ENCODE data around the gene ARL3. TPM values are rescaled to one million over a fixed set of nuclear protein-coding genes. Genes with fewer than 3 reads are reported as not detected.

Gene ARL3
- total RNA-seq, 1 experiment from 2014 or later: 20.7 TPM

DNA sequence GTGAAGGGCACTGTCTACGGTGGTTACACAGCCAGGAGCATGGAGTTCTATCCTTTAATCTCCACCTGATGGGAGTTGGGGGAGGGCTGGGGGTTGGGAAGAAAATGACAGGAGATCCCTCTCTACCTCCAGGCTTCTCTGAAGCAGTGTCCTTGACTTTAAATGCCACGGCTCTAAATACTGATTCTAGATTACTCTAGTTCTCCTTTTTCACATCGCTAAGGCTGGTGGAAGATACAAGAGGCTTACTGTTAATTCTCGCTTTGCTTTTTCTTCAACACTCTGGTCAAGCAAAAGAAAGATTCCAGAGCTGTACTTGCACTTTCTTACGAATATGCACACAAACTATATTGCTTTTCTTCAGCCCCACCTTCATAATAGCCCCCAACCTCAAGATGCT is 30.5 kb downstream of the ARL3 start:
- in situ Hi-C loops (cut with HindIII; ENCODE audit: low pct_unique_long_range_greater_than_20kb, low sequenced_read_pairs) (no loop called here), intact Hi-C loops (cut with micrococcal nuclease; ENCODE audit: unreplicated experiment) (no loop called here)
- H3K27ac ChIP-seq (ENCODE audit: low read length): no peak overlapping the region
- ATAC-seq: no peak
- ChIA-PET POLR2A (no interaction called here), CTCF (no interaction called here)
- H3K27me3 ChIP-seq (ENCODE audit: control insufficient read depth, insufficient read depth, low read length): no peaks in the 10 kb centered on the region
- BruUV-seq (replicated peaks): TSS peak; percentile 50
- DNase-seq (ENCODE audit: low read depth, low spot score): no peak
- H3K4me3 ChIP-seq (ENCODE audit: low read depth in 2 of 2, low read length in 2 of 2): no peak overlapping the region
- H3K4me1 ChIP-seq (ENCODE audit: control insufficient read depth, insufficient read depth, low read length): no peaks in the 10 kb centered on the region
- no peaks in the 10 kb centered on the region for H3K9me3 ChIP-seq (ENCODE audit: control insufficient read depth, insufficient read depth, low read depth, low read length)
- no peak for TF ChIP-seq CTCF (IDR thresholded peaks at IDR 0.05)
- TF ChIP-seq TCF7L2 (IDR thresholded peaks at IDR 0.05; ENCODE audit: low read depth, low read length): no peak
- TF ChIP-seq, protein P1, sequence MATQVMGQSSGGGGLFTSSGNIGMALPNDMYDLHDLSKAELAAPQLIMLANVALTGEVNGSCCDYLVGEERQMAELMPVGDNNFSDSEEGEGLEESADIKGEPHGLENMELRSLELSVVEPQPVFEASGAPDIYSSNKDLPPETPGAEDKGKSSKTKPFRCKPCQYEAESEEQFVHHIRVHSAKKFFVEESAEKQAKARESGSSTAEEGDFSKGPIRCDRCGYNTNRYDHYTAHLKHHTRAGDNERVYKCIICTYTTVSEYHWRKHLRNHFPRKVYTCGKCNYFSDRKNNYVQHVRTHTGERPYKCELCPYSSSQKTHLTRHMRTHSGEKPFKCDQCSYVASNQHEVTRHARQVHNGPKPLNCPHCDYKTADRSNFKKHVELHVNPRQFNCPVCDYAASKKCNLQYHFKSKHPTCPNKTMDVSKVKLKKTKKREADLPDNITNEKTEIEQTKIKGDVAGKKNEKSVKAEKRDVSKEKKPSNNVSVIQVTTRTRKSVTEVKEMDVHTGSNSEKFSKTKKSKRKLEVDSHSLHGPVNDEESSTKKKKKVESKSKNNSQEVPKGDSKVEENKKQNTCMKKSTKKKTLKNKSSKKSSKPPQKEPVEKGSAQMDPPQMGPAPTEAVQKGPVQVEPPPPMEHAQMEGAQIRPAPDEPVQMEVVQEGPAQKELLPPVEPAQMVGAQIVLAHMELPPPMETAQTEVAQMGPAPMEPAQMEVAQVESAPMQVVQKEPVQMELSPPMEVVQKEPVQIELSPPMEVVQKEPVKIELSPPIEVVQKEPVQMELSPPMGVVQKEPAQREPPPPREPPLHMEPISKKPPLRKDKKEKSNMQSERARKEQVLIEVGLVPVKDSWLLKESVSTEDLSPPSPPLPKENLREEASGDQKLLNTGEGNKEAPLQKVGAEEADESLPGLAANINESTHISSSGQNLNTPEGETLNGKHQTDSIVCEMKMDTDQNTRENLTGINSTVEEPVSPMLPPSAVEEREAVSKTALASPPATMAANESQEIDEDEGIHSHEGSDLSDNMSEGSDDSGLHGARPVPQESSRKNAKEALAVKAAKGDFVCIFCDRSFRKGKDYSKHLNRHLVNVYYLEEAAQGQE (IDR thresholded peaks at IDR 0.05; ENCODE audit: insufficient read depth in 1 of 2, low read depth in 2 of 2, low read length in 1 of 2): no peak
- TF ChIP-seq POLR2AphosphoS5 (IDR thresholded peaks at IDR 0.05; ENCODE audit: low read depth, low read length): no peak
- TF ChIP-seq SIN3A (IDR thresholded peaks at IDR 0.05; ENCODE audit: borderline replicate concordance, insufficient read depth, low read depth, low read length): no peak
- no peaks in the 10 kb centered on the region for H3K36me3 ChIP-seq (ENCODE audit: control insufficient read depth, insufficient read depth, low read length)

- in situ Hi-C loops (cut with HindIII; ENCODE audit: low pct_unique_long_range_greater_than_20kb, low sequenced_read_pairs): no loop called here
- ChIA-PET CTCF (interaction anchor here (0.6 kb wide), 1 partner anchor 288 kb away, joined by 3 read pairs; no protein-coding TSS in a partner anchor), POLR2A (interaction anchor here (0.6 kb wide), 1 partner anchor 366 kb away, joined by 3 read pairs; no protein-coding TSS in a partner anchor)
- no peaks in the 10 kb centered on the region for H3K9me3 ChIP-seq (ENCODE audit: control insufficient read depth, insufficient read depth, low read depth, low read length)
- H3K36me3 ChIP-seq (ENCODE audit: control insufficient read depth, insufficient read depth, low read length): no peaks in the 10 kb centered on the region
- no peak overlapping the region for H3K4me3 ChIP-seq (ENCODE audit: low read depth in 2 of 2, low read length in 2 of 2)
- ATAC-seq (no peak), DNase-seq (ENCODE audit: low read depth, low spot score) (no peak)
- H3K27me3 ChIP-seq (ENCODE audit: control insufficient read depth, insufficient read depth, low read length): no peaks in the 10 kb centered on the region
- no peak overlapping the region for H3K27ac ChIP-seq (ENCODE audit: low read length)
- H3K4me1 ChIP-seq (ENCODE audit: control insufficient read depth, insufficient read depth, low read length): no peaks in the 10 kb centered on the region
- no TSS peak for BruUV-seq (replicated peaks)
- TF ChIP-seq SIN3A (IDR thresholded peaks at IDR 0.05; ENCODE audit: borderline replicate concordance, insufficient read depth, low read depth, low read length) (no peak), POLR2AphosphoS5 (IDR thresholded peaks at IDR 0.05; ENCODE audit: low read depth, low read length) (no peak), TCF7L2 (IDR thresholded peaks at IDR 0.05; ENCODE audit: low read depth, low read length) (no peak), CTCF (IDR thresholded peaks at IDR 0.05) (no peak)
- TF ChIP-seq, protein P1 (IDR thresholded peaks at IDR 0.05; ENCODE audit: insufficient read depth in 1 of 2, low read depth in 2 of 2, low read length in 1 of 2): no peak
- intact Hi-C loops (cut with micrococcal nuclease; ENCODE audit: unreplicated experiment): no loop called here
Measured at GRCh38 chr10:102682981-102683380, 31.2 kb downstream of the ARL3 start.
